Measurements from ENCODE around the gene OSBPL3.

- TF ChIP-seq, protein P1, sequence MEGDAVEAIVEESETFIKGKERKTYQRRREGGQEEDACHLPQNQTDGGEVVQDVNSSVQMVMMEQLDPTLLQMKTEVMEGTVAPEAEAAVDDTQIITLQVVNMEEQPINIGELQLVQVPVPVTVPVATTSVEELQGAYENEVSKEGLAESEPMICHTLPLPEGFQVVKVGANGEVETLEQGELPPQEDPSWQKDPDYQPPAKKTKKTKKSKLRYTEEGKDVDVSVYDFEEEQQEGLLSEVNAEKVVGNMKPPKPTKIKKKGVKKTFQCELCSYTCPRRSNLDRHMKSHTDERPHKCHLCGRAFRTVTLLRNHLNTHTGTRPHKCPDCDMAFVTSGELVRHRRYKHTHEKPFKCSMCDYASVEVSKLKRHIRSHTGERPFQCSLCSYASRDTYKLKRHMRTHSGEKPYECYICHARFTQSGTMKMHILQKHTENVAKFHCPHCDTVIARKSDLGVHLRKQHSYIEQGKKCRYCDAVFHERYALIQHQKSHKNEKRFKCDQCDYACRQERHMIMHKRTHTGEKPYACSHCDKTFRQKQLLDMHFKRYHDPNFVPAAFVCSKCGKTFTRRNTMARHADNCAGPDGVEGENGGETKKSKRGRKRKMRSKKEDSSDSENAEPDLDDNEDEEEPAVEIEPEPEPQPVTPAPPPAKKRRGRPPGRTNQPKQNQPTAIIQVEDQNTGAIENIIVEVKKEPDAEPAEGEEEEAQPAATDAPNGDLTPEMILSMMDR (IDR thresholded peaks at IDR 0.05) = no peak
- TF ChIP-seq POLR2A (IDR thresholded peaks at IDR 0.05) (no peak), POLR2AphosphoS5 (IDR thresholded peaks at IDR 0.05; ENCODE audit: insufficient read depth in 1 of 2, low read depth in 1 of 2) (no peak)
Observed at GRCh38 chr7:24786306-24786705, 193.7 kb downstream of the OSBPL3 start.
